Calu3 (cell line): ENCODE measurements around the gene STX18. TPM values are rescaled to one million over a fixed set of nuclear protein-coding genes. Genes with fewer than 3 reads are reported as not detected.

Source experiments
- BruUV-seq: library from RNA; stranded (reverse); fragments of 400-500 nt; replicated peaks from 2 replicates; lab custom pipeline; 2021; lab: Mats Ljungman, UMichigan
- CTCF ChIA-PET: fragments of 300-600 bp; sonication (Branson Sonifier 250); formaldehyde crosslinking; loops from one replicate; lab custom pipeline; 2022; ENCODE audit warnings: antibody characterized with exemption; lab: Charles Lee
- DNase-seq: peaks from one replicate; pipeline ENCODE4 v3.0.0; 2022
- H3K27ac Mint-ChIP-seq: one replicate; pipeline ENCODE4 v1.8.0; 2022; ENCODE audit warnings: mixed read lengths; ENCODE audit not compliant: unreplicated experiment
- H3K27me3 Mint-ChIP-seq: one replicate; pipeline ENCODE4 v1.8.0; 2022; ENCODE audit warnings: mixed read lengths; ENCODE audit not compliant: unreplicated experiment
- H3K36me3 Mint-ChIP-seq: one replicate; pipeline ENCODE4 v1.8.0; 2022; ENCODE audit warnings: mild to moderate bottlenecking, moderate library complexity, mixed read lengths; ENCODE audit not compliant: insufficient read depth, unreplicated experiment
- H3K4me1 Mint-ChIP-seq: one replicate; pipeline ENCODE4 v1.8.0; 2022; ENCODE audit warnings: mild to moderate bottlenecking, low read depth, mixed read lengths; ENCODE audit not compliant: unreplicated experiment
- H3K4me3 Mint-ChIP-seq: one replicate; pipeline ENCODE4 v1.8.0; 2022; ENCODE audit warnings: mild to moderate bottlenecking, low read depth, moderate library complexity, mixed read lengths; ENCODE audit not compliant: unreplicated experiment
- H3K9me3 Mint-ChIP-seq: one replicate; pipeline ENCODE4 v1.8.0; 2022; ENCODE audit warnings: low read depth, mixed read lengths; ENCODE audit not compliant: unreplicated experiment
- intact Hi-C: fragments of 100-400 bp; cut with micrococcal nuclease; formaldehyde crosslinking; loops from one replicate; pipeline ENCODE4 v1.10.0; 2022; ENCODE audit not compliant: unreplicated experiment
- total RNA-seq: library from RNA; stranded (reverse); gene quantifications from 2 replicates; pipeline ENCODE4 v1.2.3, GENCODE V29; 2022
- TF ChIP-seq, protein P1 (sequence below): fragments of 200-600 bp; IDR thresholded peaks from one replicate; pipeline ENCODE4 v1.8.0; 2022; ENCODE audit warnings: antibody characterized with exemption; ENCODE audit not compliant: unreplicated experiment

Gene STX18
- total RNA-seq, 1 experiment from 2014 or later, result 27.3 TPM

GRCh38 chr4:4417886-4418285 is 124.0 kb downstream of the STX18 start:
- H3K36me3 Mint-ChIP-seq, result no peaks in the 10 kb centered on the region
- no peaks in the 10 kb centered on the region for H3K27me3 Mint-ChIP-seq
- no peak for DNase-seq
- H3K27ac Mint-ChIP-seq, result no peak overlapping the region
- no peak overlapping the region for H3K4me3 Mint-ChIP-seq
- H3K4me1 Mint-ChIP-seq, result no peaks in the 10 kb centered on the region
- CTCF ChIA-PET, result no interaction called here
- TF ChIP-seq, protein P1, sequence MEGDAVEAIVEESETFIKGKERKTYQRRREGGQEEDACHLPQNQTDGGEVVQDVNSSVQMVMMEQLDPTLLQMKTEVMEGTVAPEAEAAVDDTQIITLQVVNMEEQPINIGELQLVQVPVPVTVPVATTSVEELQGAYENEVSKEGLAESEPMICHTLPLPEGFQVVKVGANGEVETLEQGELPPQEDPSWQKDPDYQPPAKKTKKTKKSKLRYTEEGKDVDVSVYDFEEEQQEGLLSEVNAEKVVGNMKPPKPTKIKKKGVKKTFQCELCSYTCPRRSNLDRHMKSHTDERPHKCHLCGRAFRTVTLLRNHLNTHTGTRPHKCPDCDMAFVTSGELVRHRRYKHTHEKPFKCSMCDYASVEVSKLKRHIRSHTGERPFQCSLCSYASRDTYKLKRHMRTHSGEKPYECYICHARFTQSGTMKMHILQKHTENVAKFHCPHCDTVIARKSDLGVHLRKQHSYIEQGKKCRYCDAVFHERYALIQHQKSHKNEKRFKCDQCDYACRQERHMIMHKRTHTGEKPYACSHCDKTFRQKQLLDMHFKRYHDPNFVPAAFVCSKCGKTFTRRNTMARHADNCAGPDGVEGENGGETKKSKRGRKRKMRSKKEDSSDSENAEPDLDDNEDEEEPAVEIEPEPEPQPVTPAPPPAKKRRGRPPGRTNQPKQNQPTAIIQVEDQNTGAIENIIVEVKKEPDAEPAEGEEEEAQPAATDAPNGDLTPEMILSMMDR, result no peak
- H3K9me3 Mint-ChIP-seq, result peaks cover 3% of the 10 kb centered on the region
- intact Hi-C loops, result no loop called here
- no TSS peak for BruUV-seq

DNA sequence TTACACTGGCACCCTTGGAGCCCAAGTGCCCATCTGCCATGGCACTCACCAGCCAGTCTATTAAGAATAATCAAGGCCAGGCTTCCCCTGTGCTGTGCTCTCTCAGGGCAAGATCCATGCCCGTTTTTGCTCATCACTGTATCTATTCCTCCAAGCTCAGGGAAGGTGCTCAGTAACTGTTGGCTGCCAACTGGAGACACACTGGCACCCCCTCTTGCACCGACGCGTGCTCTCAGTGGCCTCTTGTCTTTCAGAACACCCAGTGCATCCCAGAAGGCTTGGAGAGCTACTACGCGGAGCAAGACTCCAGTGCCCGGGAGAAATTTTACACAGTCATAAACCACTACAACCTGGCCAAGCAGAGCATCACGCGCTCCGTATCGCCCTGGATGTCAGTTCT is 124.9 kb downstream of the STX18 start:
- TF ChIP-seq, protein P1, result no peak

GRCh38 chr4:4415806-4416805 is 125.7 kb downstream of the STX18 start:
- Mint-ChIP-seq H3K27me3 (no peaks in the 10 kb centered on the region), H3K4me1 (no peaks in the 10 kb centered on the region), H3K9me3 (peaks cover 3% of the 10 kb centered on the region), H3K36me3 (no peaks in the 10 kb centered on the region), H3K4me3 (no peak overlapping the region), H3K27ac (no peak overlapping the region)
- BruUV-seq, result no TSS peak
- CTCF ChIA-PET, result no interaction called here
- DNase-seq, result no peak
- intact Hi-C loops, result no loop called here
- TF ChIP-seq, protein P1, result no peak

More for the DNA sequence above, 124.9 kb downstream of the STX18 start:
- DNase-seq, result no peak
- Mint-ChIP-seq H3K4me3 (no peak overlapping the region), H3K36me3 (no peaks in the 10 kb centered on the region), H3K27ac (no peak overlapping the region), H3K4me1 (no peaks in the 10 kb centered on the region), H3K9me3 (peaks cover 3% of the 10 kb centered on the region), H3K27me3 (no peaks in the 10 kb centered on the region)
- BruUV-seq, result no TSS peak
- intact Hi-C loops, result no loop called here
- CTCF ChIA-PET, result no interaction called here

- TF ChIP-seq, protein P1, result no peak
- Mint-ChIP-seq H3K4me1 (no peaks in the 10 kb centered on the region), H3K4me3 (no peak overlapping the region), H3K9me3 (peaks cover 3% of the 10 kb centered on the region), H3K27me3 (no peaks in the 10 kb centered on the region), H3K27ac (no peak overlapping the region), H3K36me3 (no peaks in the 10 kb centered on the region)
- BruUV-seq, result no TSS peak
- CTCF ChIA-PET, result no interaction called here
- intact Hi-C loops, result no loop called here
- no peak for DNase-seq
Measured at GRCh38 chr4:4415107-4415805, 126.6 kb downstream of the STX18 start.
